SK-N-SH (cell line): ENCODE results near the gene PDCD1. TPM values are rescaled to one million over a fixed set of nuclear protein-coding genes. Genes with fewer than 3 reads are reported as not detected.

Experiments
- CTCF ChIA-PET: fragments of 300-600, 350-600 bp; formaldehyde crosslinking; extraction: SDS; loops from one replicate; lab custom pipeline; 2021; lab: Yijun Ruan, JAX
- POLR2A ChIA-PET: fragments of 350-600 bp; sonication (Branson Sonifier 250); formaldehyde crosslinking; extraction: SDS; loops from one replicate; lab custom pipeline; 2020; ENCODE audit warnings: antibody characterized with exemption, inconsistent platforms; lab: Yijun Ruan, JAX
- DNase-seq: peaks from one replicate; pipeline ENCODE4 v3.0.0; 2012
- H2AFZ ChIP-seq: fragments of 200-600 bp; sonication (generic); 2 replicates; pipeline ENCODE4 v1.8.1; 2016; ENCODE audit warnings: antibody characterized with exemption, mild to moderate bottlenecking, low read depth
- H3F3A ChIP-seq: fragments of 200-600 bp; sonication (generic); replicated peaks from 2 replicates; pipeline ENCODE3; 2016; ENCODE audit warnings: antibody characterized with exemption, mild to moderate bottlenecking; ENCODE audit not compliant: insufficient read depth
- H3K27ac ChIP-seq, 2 experiments: fragments of 200-500 bp in 1 of 2; fragments of 200-600 bp in 1 of 2; sonication (Bioruptor generic) in 1 of 2; sonication (generic), shearing (Covaris generic) in 1 of 2; 2 replicates each; pipeline versions ENCODE4 v1.5.1 to v1.6.1; 2014 to 2016; ENCODE audit warnings: low read depth in 2 of 2, inconsistent platforms in 1 of 2, low read length in 1 of 2, mild to moderate bottlenecking in 1 of 2, mixed read lengths in 1 of 2
- H3K27me3 ChIP-seq: fragments of 200-600 bp; sonication (generic), shearing (Covaris generic); 2 replicates; pipeline ENCODE4 v1.6.1; 2016; ENCODE audit warnings: mixed run types; ENCODE audit not compliant: insufficient read depth
- H3K36me3 ChIP-seq, 2 experiments: fragments of 200-500 bp in 1 of 2; fragments of 200-600 bp in 1 of 2; sonication (Bioruptor generic) in 1 of 2; sonication (generic) in 1 of 2; replicated peaks in 1 of 2; 2 replicates each; pipeline versions ENCODE3 to v1.5.1; 2014 to 2016; ENCODE audit warnings: low read length in 1 of 2, mild to moderate bottlenecking in 1 of 2; ENCODE audit not compliant: insufficient read depth in 2 of 2, control insufficient read depth in 1 of 2
- H3K4me1 ChIP-seq, 2 experiments: fragments of 200-500 bp in 1 of 2; fragments of 200-600 bp in 1 of 2; sonication (Bioruptor generic) in 1 of 2; sonication (generic), shearing (Covaris generic) in 1 of 2; 2 replicates each; pipeline versions ENCODE4 v1.5.1 to v1.6.1; 2014 to 2016; ENCODE audit warnings: low read depth in 1 of 2, low read length in 1 of 2, mixed run types in 1 of 2; ENCODE audit not compliant: insufficient read depth in 2 of 2, control insufficient read depth in 1 of 2
- H3K4me2 ChIP-seq: fragments of 200-600 bp; sonication (generic), shearing (Covaris generic); 2 replicates; pipeline ENCODE4 v1.6.1; 2017; ENCODE audit warnings: mixed run types
- H3K4me3 ChIP-seq, 2 experiments: fragments of 200-500 bp in 1 of 2; fragments of 200-600 bp in 1 of 2; sonication (Bioruptor generic) in 1 of 2; sonication (generic), shearing (Covaris generic) in 1 of 2; 2 replicates each; pipeline versions ENCODE4 v1.5.1 to v1.8.1; 2014 to 2016; ENCODE audit warnings: low read depth in 2 of 2, inconsistent platforms in 1 of 2, low read length in 1 of 2, mild to moderate bottlenecking in 1 of 2, mixed read lengths in 1 of 2, moderate library complexity in 1 of 2
- H3K79me2 ChIP-seq: fragments of 200-600 bp; sonication (generic); 2 replicates; pipeline ENCODE4 v1.8.1; 2017; ENCODE audit warnings: mild to moderate bottlenecking; ENCODE audit not compliant: insufficient read depth
- H3K9ac ChIP-seq: fragments of 200-600 bp; sonication (generic); 2 replicates; pipeline ENCODE4 v1.6.1; 2017; ENCODE audit warnings: mixed run types
- H3K9me2 ChIP-seq: fragments of 200-600 bp; sonication (generic); 2 replicates; pipeline ENCODE4 v1.6.1; 2017; ENCODE audit warnings: mixed run types
- H3K9me3 ChIP-seq: fragments of 200-600 bp; sonication (generic); 2 replicates; pipeline ENCODE4 v1.6.1; 2017; ENCODE audit warnings: mixed run types, mild to moderate bottlenecking, moderate library complexity
- H4K20me1 ChIP-seq: fragments of 200-600 bp; sonication (generic); 2 replicates; pipeline ENCODE4 v1.6.1; 2017; ENCODE audit warnings: mild to moderate bottlenecking, mixed run types; ENCODE audit not compliant: insufficient read depth
- CHD2 ChIP-seq: fragments of 150-350 bp; IDR thresholded peaks from 2 replicates; pipeline ENCODE4 v1.6.1; 2018; ENCODE audit warnings: low read length; ENCODE audit not compliant: partially characterized antibody
- ELF1 ChIP-seq: IDR thresholded peaks from 2 replicates; pipeline ENCODE4 v1.4.0; 2012
- EZH2phosphoT487 ChIP-seq: fragments of 200-600 bp; sonication (generic); IDR thresholded peaks from 2 replicates; pipeline ENCODE4 v1.6.1; 2017; ENCODE audit warnings: low read depth, mixed run types, mild to moderate bottlenecking, antibody characterized with exemption, moderate library complexity, borderline replicate concordance
- FOSL2 ChIP-seq: IDR thresholded peaks from 2 replicates; pipeline ENCODE4 v1.4.0; 2012; ENCODE audit warnings: low read depth, mild to moderate bottlenecking, moderate library complexity, borderline replicate concordance
- FOXM1 ChIP-seq: IDR thresholded peaks from 2 replicates; pipeline ENCODE4 v1.4.0; 2012; ENCODE audit warnings: low read depth, mild to moderate bottlenecking
- GATA2 ChIP-seq: sonication (generic); formaldehyde crosslinking; IDR thresholded peaks from 2 replicates; pipeline ENCODE4 v1.5.0; 2020; ENCODE audit warnings: mild to moderate bottlenecking, missing genetic modification reagents
- JUND ChIP-seq: IDR thresholded peaks from 2 replicates; pipeline ENCODE4 v1.4.0; 2012
- MXI1 ChIP-seq: IDR thresholded peaks from 2 replicates; pipeline ENCODE4 v1.6.1; 2012; ENCODE audit warnings: mild to moderate bottlenecking, low read depth, low read length, improper control_type of control experiment
- NFIC ChIP-seq: IDR thresholded peaks from 2 replicates; pipeline ENCODE4 v1.4.0; 2012; ENCODE audit warnings: borderline replicate concordance
- POLR2AphosphoS5 ChIP-seq: IDR thresholded peaks from 2 replicates; pipeline ENCODE4 v1.6.1; 2012; ENCODE audit warnings: low read depth, low read length
- RAD21 ChIP-seq: IDR thresholded peaks from 2 replicates; pipeline ENCODE4 v1.6.1; 2012; ENCODE audit warnings: mild to moderate bottlenecking, low read length
- RXRA ChIP-seq: IDR thresholded peaks from 2 replicates; pipeline ENCODE4 v1.4.0; 2012; ENCODE audit warnings: low read depth, mild to moderate bottlenecking, borderline replicate concordance
- SIN3A ChIP-seq: IDR thresholded peaks from 2 replicates; pipeline ENCODE4 v1.6.1; 2012; ENCODE audit warnings: low read depth, mild to moderate bottlenecking, low read length, moderate library complexity, borderline replicate concordance
- TEAD4 ChIP-seq: IDR thresholded peaks from 2 replicates; pipeline ENCODE4 v1.4.0; 2012; ENCODE audit warnings: mild to moderate bottlenecking, borderline replicate concordance; ENCODE audit not compliant: insufficient read depth
- WGBS: methylation state at CpG from one replicate; pipeline ENCODE4 v1.1.6; 2017; ENCODE audit warnings: low lambda C conversion rate; 5-methylcytosine and 5-hydroxymethylcytosine counted together
- polyA plus RNA-seq, 3 experiments: library from polyadenylated mRNA; depleted of rRNA; stranded (reverse); fragments of >200 nt; gene quantifications; 2 replicates each; pipeline ENCODE4 v1.2.3, GENCODE V29; 2012
- TF ChIP-seq, protein P1 (sequence below): fragments of 200-600 bp; sonication (generic); IDR thresholded peaks from 2 replicates; pipeline ENCODE4 v1.6.1; 2017; ENCODE audit warnings: antibody characterized with exemption, mild to moderate bottlenecking, moderate library complexity
- TF ChIP-seq, protein P2 (sequence below): fragments of 150-350 bp; IDR thresholded peaks from 2 replicates; pipeline ENCODE4 v1.6.1; 2016; ENCODE audit warnings: mild to moderate bottlenecking, low read depth, low read length
- TF ChIP-seq, protein P3 (sequence below): IDR thresholded peaks from 2 replicates; pipeline ENCODE4 v1.4.0; 2012; ENCODE audit warnings: low read depth
- TF ChIP-seq, protein P4 (sequence below): IDR thresholded peaks from 2 replicates; pipeline ENCODE4; 2012
- TF ChIP-seq, protein P5 (sequence below): fragments of 150-350 bp; IDR thresholded peaks from 2 replicates; pipeline ENCODE4 v1.6.1; 2017; ENCODE audit warnings: antibody characterized with exemption, low read length, low read depth, borderline replicate concordance

The PDCD1 gene
- polyA plus RNA-seq, 1 of the 3 experiments (the other 2 are of a cell fraction): not detected

- Histone ChIP-seq H3K27me3 (no peaks in the 10 kb centered on the region), H3K9me3 (no peaks in the 10 kb centered on the region), H4K20me1 (no peaks in the 10 kb centered on the region), H3K9me2 (no peaks in the 10 kb centered on the region), H2AFZ (no peak overlapping the region), H3K79me2 (no peaks in the 10 kb centered on the region), H3K9ac (no peak overlapping the region), H3K4me1 (peaks cover 0 to 30% of the 10 kb centered on the region in 2 experiments; a peak in 1 of 4 replicates), H3F3A (no peaks in the 10 kb centered on the region), H3K27ac (no peak overlapping the region), H3K36me3 (no peaks in the 10 kb centered on the region), H3K4me3 (no peak overlapping the region), H3K4me2 (no peak overlapping the region)
- ChIA-PET POLR2A (no interaction called here), CTCF (interaction anchor here (1.5 kb wide), 1 partner anchor 10 kb away, joined by 4 read pairs; no protein-coding TSS in a partner anchor)
- 96% methylated on average over 17 of the region's 28 CpGs for WGBS
- no peak for DNase-seq
- no peak for TF ChIP-seq NFIC
- no peak for TF ChIP-seq TEAD4
- TF ChIP-seq, protein P1, sequence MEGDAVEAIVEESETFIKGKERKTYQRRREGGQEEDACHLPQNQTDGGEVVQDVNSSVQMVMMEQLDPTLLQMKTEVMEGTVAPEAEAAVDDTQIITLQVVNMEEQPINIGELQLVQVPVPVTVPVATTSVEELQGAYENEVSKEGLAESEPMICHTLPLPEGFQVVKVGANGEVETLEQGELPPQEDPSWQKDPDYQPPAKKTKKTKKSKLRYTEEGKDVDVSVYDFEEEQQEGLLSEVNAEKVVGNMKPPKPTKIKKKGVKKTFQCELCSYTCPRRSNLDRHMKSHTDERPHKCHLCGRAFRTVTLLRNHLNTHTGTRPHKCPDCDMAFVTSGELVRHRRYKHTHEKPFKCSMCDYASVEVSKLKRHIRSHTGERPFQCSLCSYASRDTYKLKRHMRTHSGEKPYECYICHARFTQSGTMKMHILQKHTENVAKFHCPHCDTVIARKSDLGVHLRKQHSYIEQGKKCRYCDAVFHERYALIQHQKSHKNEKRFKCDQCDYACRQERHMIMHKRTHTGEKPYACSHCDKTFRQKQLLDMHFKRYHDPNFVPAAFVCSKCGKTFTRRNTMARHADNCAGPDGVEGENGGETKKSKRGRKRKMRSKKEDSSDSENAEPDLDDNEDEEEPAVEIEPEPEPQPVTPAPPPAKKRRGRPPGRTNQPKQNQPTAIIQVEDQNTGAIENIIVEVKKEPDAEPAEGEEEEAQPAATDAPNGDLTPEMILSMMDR: no peak
- TF ChIP-seq MXI1: no peak
- TF ChIP-seq, protein P2, sequence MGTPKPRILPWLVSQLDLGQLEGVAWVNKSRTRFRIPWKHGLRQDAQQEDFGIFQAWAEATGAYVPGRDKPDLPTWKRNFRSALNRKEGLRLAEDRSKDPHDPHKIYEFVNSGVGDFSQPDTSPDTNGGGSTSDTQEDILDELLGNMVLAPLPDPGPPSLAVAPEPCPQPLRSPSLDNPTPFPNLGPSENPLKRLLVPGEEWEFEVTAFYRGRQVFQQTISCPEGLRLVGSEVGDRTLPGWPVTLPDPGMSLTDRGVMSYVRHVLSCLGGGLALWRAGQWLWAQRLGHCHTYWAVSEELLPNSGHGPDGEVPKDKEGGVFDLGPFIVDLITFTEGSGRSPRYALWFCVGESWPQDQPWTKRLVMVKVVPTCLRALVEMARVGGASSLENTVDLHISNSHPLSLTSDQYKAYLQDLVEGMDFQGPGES: no peak
- TF ChIP-seq EZH2phosphoT487: no peak
- no peak for TF ChIP-seq GATA2
- TF ChIP-seq, protein P3, sequence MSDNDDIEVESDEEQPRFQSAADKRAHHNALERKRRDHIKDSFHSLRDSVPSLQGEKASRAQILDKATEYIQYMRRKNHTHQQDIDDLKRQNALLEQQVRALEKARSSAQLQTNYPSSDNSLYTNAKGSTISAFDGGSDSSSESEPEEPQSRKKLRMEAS: no peak
- no peak for TF ChIP-seq RXRA
- TF ChIP-seq SIN3A: no peak
- no peak for TF ChIP-seq JUND
- TF ChIP-seq, protein P4, sequence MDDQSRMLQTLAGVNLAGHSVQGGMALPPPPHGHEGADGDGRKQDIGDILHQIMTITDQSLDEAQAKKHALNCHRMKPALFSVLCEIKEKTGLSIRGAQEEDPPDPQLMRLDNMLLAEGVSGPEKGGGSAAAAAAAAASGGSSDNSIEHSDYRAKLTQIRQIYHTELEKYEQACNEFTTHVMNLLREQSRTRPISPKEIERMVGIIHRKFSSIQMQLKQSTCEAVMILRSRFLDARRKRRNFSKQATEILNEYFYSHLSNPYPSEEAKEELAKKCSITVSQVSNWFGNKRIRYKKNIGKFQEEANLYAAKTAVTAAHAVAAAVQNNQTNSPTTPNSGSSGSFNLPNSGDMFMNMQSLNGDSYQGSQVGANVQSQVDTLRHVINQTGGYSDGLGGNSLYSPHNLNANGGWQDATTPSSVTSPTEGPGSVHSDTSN: no peak
- no peak for TF ChIP-seq POLR2AphosphoS5
- TF ChIP-seq, protein P5, sequence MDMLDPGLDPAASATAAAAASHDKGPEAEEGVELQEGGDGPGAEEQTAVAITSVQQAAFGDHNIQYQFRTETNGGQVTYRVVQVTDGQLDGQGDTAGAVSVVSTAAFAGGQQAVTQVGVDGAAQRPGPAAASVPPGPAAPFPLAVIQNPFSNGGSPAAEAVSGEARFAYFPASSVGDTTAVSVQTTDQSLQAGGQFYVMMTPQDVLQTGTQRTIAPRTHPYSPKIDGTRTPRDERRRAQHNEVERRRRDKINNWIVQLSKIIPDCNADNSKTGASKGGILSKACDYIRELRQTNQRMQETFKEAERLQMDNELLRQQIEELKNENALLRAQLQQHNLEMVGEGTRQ: no peak
- no peak for TF ChIP-seq FOXM1
- no peak for TF ChIP-seq CHD2
- TF ChIP-seq FOSL2: no peak
- no peak for TF ChIP-seq ELF1
- TF ChIP-seq RAD21: no peak
Observed at GRCh38 chr2:241894681-241895426, 36.2 kb upstream of the PDCD1 start.
